Activated naive CD4-positive, alpha-beta T cell treated with anti-CD3 and anti-CD28 coated beads, Interleukin-2, amount 50 U/mL, for 24 hours (primary cell): ENCODE results near the gene GPR35.
A peak's percentile ranks its signal among the peaks of the same experiment; 100 is the strongest.

Experiments
- H3K27ac Mint-ChIP-seq: one replicate; pipeline ENCODE4 v1.8.0; 2021; ENCODE audit warnings: mild to moderate bottlenecking, mixed read lengths
- H3K27me3 Mint-ChIP-seq: one replicate; pipeline ENCODE4 v1.8.0; 2021; ENCODE audit warnings: mixed read lengths
- H3K36me3 Mint-ChIP-seq: one replicate; pipeline ENCODE4 v1.8.0; 2021; ENCODE audit warnings: mixed read lengths
- H3K4me1 Mint-ChIP-seq: one replicate; pipeline ENCODE4 v1.8.0; 2021; ENCODE audit warnings: mixed read lengths
- H3K4me3 Mint-ChIP-seq: one replicate; pipeline ENCODE4 v1.8.0; 2021; ENCODE audit warnings: mild to moderate bottlenecking, mixed read lengths
- H3K9me3 Mint-ChIP-seq: one replicate; pipeline ENCODE4 v1.8.0; 2021; ENCODE audit warnings: mixed read lengths

The GPR35 gene, protein sequence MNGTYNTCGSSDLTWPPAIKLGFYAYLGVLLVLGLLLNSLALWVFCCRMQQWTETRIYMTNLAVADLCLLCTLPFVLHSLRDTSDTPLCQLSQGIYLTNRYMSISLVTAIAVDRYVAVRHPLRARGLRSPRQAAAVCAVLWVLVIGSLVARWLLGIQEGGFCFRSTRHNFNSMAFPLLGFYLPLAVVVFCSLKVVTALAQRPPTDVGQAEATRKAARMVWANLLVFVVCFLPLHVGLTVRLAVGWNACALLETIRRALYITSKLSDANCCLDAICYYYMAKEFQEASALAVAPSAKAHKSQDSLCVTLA

GRCh38 chr2:240624950-240625621 lies at the start of gene GPR35:
Gene GPR35, plus strand, starts transcription at chr2:240625480. Its CDS starts 4,473 bp downstream, at chr2:240629953.
- Mint-ChIP-seq H3K9me3 (no peaks in the 10 kb centered on the region), H3K36me3 (no peaks in the 10 kb centered on the region), H3K4me1 (peaks cover 39% of the 10 kb centered on the region), H3K27ac (no peak within 1 kb of the TSS), H3K27me3 (no peaks in the 10 kb centered on the region), H3K4me3 (peak within 1 kb of the TSS; percentile 58)

GRCh38 chr2:240576036-240576435 lies 49.2 kb upstream of the GPR35 start:
- H3K36me3 Mint-ChIP-seq: no peaks in the 10 kb centered on the region
- no peaks in the 10 kb centered on the region for H3K9me3 Mint-ChIP-seq
- no peak overlapping the region for H3K4me3 Mint-ChIP-seq
- H3K27ac Mint-ChIP-seq: no peak overlapping the region
- peaks cover 23% of the 10 kb centered on the region for H3K4me1 Mint-ChIP-seq
- no peaks in the 10 kb centered on the region for H3K27me3 Mint-ChIP-seq

DNA sequence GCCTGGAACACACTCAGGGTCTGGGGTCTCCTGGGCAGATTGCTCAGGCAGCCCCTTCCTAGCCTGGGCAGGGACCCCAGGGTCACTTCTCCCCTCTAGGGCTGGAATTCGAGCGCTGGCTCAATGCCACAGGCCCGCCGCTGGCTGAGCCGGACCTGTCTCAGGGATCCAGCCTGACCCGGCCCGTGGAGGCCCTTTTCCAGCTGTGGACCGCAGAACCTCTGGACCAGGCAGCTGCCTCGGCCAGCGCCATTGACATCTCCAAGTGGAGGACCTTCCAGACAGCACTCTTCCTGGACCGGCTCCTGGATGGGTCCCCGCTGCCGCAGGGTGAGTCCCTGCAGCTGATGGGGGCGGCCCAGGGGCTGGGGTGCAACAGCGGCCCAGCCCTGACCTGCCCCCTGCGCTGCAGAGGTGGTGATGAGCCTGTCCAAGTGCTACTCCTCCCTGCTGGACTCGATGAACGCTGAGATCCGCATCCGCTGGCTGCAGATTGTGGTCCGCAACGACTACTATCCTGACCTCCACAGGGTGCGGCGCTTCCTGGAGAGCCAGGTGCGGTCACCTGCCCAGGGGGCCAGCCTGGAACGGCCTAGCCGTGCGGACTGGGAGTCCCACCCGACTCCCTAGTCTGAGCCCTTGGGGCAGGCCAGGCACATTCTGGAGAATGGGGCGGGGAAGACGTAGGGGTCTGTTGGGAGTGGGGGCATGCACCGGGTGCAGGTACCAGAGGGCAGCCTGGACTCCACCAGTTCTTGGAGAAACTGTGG lies 48.7 kb upstream of the GPR35 start:
- Mint-ChIP-seq H3K36me3 (peaks cover 2% of the 10 kb centered on the region), H3K4me3 (no peak overlapping the region), H3K27ac (no peak overlapping the region), H3K27me3 (no peaks in the 10 kb centered on the region), H3K9me3 (no peaks in the 10 kb centered on the region), H3K4me1 (peaks cover 19% of the 10 kb centered on the region)

GRCh38 chr2:240577281-240578109 lies 47.8 kb upstream of the GPR35 start:
- no peak overlapping the region for H3K4me3 Mint-ChIP-seq
- H3K27ac Mint-ChIP-seq: no peak overlapping the region
- peaks cover 25% of the 10 kb centered on the region for H3K4me1 Mint-ChIP-seq
- no peaks in the 10 kb centered on the region for H3K27me3 Mint-ChIP-seq
- H3K36me3 Mint-ChIP-seq: peaks cover 2% of the 10 kb centered on the region
- no peaks in the 10 kb centered on the region for H3K9me3 Mint-ChIP-seq

- Mint-ChIP-seq H3K4me1 (peaks cover 29% of the 10 kb centered on the region), H3K27me3 (no peaks in the 10 kb centered on the region), H3K27ac (peak overlapping the region; percentile 51), H3K9me3 (no peaks in the 10 kb centered on the region), H3K4me3 (no peak overlapping the region), H3K36me3 (peaks cover 2% of the 10 kb centered on the region)
Observed at GRCh38 chr2:240578110-240578450, 47.2 kb upstream of the GPR35 start.

DNA sequence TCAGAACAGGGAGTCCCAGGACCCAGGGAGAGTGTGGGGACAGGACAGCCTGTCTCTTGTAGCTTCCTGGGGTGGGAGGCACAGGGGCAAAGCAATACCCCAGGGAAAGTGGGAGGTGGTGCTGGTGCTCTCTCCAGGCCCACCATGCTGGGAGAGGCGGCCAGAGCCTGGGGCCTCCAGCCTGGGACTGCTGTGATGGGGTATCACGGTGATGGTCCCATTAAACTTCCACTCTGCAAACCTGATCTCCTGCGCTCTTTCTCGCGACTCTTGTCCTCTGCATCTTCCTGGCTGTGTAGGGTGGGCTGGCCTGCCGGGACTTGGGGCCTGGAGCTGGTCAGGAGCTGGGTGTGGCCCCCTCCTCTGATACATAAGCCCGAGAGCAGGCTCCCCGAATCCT lies 46.8 kb upstream of the GPR35 start:
- no peak overlapping the region for H3K4me3 Mint-ChIP-seq
- H3K36me3 Mint-ChIP-seq: peaks cover 2% of the 10 kb centered on the region
- no peaks in the 10 kb centered on the region for H3K27me3 Mint-ChIP-seq
- no peaks in the 10 kb centered on the region for H3K9me3 Mint-ChIP-seq
- peak overlapping the region; percentile 51 for H3K27ac Mint-ChIP-seq
- H3K4me1 Mint-ChIP-seq: peaks cover 32% of the 10 kb centered on the region

DNA sequence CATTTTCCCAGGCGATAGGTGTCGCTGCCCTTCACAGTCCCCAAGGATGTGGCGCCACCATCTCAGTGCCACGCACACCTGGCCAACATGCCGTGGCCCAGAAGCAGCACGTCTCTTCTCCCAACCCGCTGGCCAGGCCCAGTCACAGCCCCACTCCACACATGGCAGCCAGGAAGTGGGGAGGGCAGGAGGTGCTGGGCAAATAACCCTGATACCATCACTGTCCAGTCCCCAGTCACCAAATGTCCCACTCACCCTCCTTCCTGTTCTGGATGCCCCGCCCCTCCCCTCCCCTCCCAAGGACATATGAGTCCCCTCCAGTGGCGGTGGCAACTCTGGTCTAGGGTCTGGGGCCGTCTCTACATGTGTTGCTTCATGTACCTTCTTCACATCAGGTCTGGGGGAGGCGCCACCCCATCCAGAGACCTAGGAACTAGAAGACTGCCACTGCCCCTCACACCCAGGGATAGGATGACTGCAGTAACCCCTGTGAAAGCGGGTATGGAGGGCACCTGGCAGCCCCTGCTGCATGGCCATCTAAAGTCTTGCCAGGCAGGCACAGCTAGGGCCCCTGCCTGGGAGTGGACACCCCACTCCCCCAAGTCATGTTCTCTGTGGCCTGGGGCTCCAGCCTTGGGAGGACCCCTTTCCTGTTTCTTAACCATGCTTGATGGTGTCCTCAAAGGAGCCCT lies 46.1 kb upstream of the GPR35 start:
- no peaks in the 10 kb centered on the region for H3K9me3 Mint-ChIP-seq
- H3K36me3 Mint-ChIP-seq: peaks cover 2% of the 10 kb centered on the region
- H3K4me1 Mint-ChIP-seq: peaks cover 34% of the 10 kb centered on the region
- no peak overlapping the region for H3K4me3 Mint-ChIP-seq
- peak overlapping the region; percentile 84 for H3K27ac Mint-ChIP-seq
- no peaks in the 10 kb centered on the region for H3K27me3 Mint-ChIP-seq

- Mint-ChIP-seq H3K9me3 (no peaks in the 10 kb centered on the region), H3K4me1 (peaks cover 41% of the 10 kb centered on the region), H3K27me3 (no peaks in the 10 kb centered on the region), H3K27ac (peak overlapping the region; percentile 84), H3K36me3 (peaks cover 2% of the 10 kb centered on the region), H3K4me3 (no peak overlapping the region)
Observed at GRCh38 chr2:240579771-240580614, 45.3 kb upstream of the GPR35 start.

DNA sequence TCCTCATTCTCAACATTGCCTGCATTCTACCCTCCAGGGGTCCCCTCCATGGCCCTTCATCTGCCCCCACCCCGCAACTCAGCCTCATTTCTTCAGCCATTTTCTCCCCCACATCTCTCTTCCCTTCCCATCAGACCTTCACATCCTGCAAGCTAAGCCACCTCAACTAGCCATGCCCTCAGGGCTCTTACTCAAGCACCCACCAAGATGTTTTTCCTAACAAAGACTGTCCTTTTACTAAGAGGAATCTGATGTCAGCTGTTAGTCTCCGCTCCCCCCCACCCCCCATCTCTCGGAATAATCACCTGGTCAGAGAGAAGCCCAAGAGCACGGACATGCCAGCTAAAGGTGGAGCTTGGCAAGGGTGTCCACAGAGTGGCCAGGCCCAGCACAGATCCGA lies 43.5 kb upstream of the GPR35 start:
- Mint-ChIP-seq H3K4me3 (no peak overlapping the region), H3K27me3 (no peaks in the 10 kb centered on the region), H3K4me1 (peaks cover 44% of the 10 kb centered on the region), H3K27ac (no peak overlapping the region), H3K9me3 (no peaks in the 10 kb centered on the region), H3K36me3 (peaks cover 2% of the 10 kb centered on the region)

DNA sequence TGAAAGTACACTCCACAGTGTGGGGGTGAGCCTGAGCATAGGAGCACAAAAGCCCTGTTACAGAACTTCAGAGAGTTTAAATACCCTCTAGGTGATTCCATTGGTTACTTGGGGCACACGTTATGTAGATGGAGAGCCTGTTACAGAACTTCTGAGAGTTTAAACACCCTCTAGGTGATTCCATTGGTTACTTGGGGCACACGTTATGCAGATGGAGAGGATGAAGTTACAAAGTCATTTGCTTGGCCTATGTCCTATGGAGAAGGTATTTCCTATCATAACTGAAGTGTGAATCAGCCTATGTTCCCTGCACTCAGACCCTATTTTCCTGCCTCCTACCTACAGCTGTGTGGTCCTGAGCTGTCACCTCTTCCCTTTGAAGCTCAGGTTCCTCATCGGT lies 42.5 kb upstream of the GPR35 start:
- Mint-ChIP-seq H3K27me3 (no peaks in the 10 kb centered on the region), H3K9me3 (no peaks in the 10 kb centered on the region), H3K27ac (no peak overlapping the region), H3K4me1 (peaks cover 50% of the 10 kb centered on the region), H3K36me3 (peaks cover 2% of the 10 kb centered on the region), H3K4me3 (no peak overlapping the region)

DNA sequence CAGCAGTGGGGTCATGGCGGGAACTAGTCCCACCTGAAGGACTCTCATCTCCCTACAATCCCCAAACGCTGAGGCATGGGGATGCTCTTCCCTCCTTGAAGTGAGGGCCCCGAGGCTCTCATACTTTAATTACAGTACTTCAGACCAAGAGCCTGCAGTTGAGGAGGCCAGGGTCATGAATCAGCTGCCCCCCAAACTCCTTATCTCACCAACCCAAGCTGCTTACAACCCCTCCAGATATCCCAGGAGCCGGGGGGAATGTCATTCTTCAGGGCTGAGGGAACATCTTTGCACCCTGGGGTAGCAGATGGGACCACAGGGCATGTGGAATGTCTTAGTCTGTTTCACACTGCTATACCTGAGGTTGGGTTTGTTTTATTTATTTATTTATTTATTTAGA lies 41.5 kb upstream of the GPR35 start:
- Mint-ChIP-seq H3K4me1 (peaks cover 58% of the 10 kb centered on the region), H3K27ac (no peak overlapping the region), H3K9me3 (no peaks in the 10 kb centered on the region), H3K27me3 (no peaks in the 10 kb centered on the region), H3K4me3 (no peak overlapping the region), H3K36me3 (peaks cover 2% of the 10 kb centered on the region)

DNA sequence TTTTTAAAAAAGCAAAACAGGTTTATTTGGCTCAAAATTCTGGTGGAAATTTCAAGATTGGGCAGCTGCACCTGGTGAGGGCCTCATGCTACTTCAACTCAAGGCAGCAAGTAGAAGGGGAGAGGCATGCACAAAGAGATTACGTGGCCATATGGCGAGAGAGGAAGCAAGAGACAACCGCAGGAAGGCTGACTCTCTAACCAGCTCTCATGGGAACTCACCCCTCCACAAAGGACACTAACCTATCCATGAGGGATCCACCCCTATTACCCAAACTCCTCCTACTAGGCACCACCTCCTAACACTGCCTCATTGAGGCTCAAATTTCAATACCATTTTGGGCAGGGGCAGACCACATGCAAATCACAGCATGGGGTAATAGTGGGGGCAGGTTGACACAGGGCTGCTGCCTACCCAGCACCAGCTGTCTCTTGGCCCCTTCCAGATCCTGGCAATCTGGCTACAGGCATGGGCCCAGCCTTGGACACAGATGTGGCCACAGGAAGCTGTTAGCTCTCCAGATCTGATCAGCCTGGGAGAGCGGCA lies 40.7 kb upstream of the GPR35 start:
- peaks cover 57% of the 10 kb centered on the region for H3K4me1 Mint-ChIP-seq
- no peaks in the 10 kb centered on the region for H3K27me3 Mint-ChIP-seq
- H3K36me3 Mint-ChIP-seq: peaks cover 2% of the 10 kb centered on the region
- H3K4me3 Mint-ChIP-seq: peak overlapping the region; percentile 92
- no peaks in the 10 kb centered on the region for H3K9me3 Mint-ChIP-seq
- no peak overlapping the region for H3K27ac Mint-ChIP-seq

DNA sequence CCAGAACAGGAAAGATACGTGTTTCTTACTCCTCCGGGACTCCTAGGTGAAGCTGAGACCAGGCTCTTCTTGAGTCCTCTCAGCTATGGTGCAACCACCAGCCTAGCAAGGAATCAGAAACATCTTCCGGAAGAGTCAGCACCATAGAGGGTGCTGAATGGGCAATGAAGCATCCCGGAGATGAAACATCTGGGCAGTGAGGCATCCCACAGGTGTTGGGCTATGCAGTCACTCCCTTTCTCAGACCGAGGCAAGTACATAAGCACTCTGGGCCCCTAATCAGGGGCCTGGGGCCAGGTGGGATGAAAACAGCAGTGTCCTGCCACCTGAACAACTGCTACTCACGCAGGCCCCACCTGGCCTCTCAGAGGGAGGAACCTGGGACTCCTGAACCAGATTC lies 40.2 kb upstream of the GPR35 start:
- Mint-ChIP-seq H3K27me3 (no peaks in the 10 kb centered on the region), H3K9me3 (no peaks in the 10 kb centered on the region), H3K4me1 (peaks cover 52% of the 10 kb centered on the region), H3K36me3 (peaks cover 2% of the 10 kb centered on the region), H3K27ac (no peak overlapping the region), H3K4me3 (peak overlapping the region; percentile 92)

DNA sequence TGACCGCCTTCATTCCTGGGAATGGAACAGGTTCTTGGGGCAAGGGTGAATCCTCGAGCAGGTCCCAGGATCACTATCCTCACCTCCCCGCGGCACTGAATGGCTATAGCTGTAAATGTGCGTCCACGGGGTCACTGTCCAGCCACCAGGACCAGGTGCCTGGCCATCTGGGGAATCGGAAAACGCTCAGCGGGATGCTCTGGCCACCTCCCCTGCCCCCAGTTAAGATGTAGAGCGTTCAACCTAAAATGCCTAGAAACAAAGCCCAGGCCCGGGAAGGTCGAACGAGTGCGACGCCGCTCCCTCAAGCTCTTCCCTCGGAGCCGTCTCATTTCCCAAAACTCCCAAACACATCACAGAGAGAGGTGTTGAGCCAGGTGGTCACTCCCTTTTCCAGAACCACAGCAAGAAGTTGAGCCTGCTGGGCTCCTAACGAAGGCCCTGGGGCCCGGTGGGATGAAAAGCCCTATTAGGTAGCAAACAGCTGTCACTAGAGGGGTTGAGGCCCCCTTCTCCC lies 39.5 kb upstream of the GPR35 start:
- Mint-ChIP-seq H3K4me1 (peaks cover 47% of the 10 kb centered on the region), H3K27ac (peak overlapping the region; percentile 90), H3K27me3 (no peaks in the 10 kb centered on the region), H3K4me3 (peak overlapping the region; percentile 92), H3K36me3 (peaks cover 2% of the 10 kb centered on the region), H3K9me3 (no peaks in the 10 kb centered on the region)
